Fibroblast of skin of back (primary cell): Measurements from ENCODE around the gene RIMS4. TPM values are rescaled to one million over a fixed set of nuclear protein-coding genes. Genes with fewer than 3 reads are reported as not detected.

Experiments
- DNase-seq: peaks from one replicate; pipeline ENCODE4 v3.0.0-alpha.2; 2013
- polyA plus RNA-seq, 2 experiments: library from polyadenylated mRNA; unstranded; fragments of 120-200 nt; gene quantifications; one replicate each; pipeline ENCODE4 v1.2.1, GENCODE V29; 2013; ENCODE audit not compliant: insufficient read length in 2 of 2

Gene RIMS4
- polyA plus RNA-seq (2013, experiment 1 of 2; ENCODE audit: insufficient read length) = 0.04 TPM
- 0.05 TPM for polyA plus RNA-seq (2013, experiment 2 of 2; ENCODE audit: insufficient read length)

- no peak for DNase-seq
These were observed at the start of gene RIMS4 for GRCh38 chr20:44810391-44811149. Gene RIMS4, minus strand, starts transcription at chr20:44810546. Its CDS starts 275 bp downstream, at chr20:44810271.

GRCh38 chr20:44858606-44859360 is 48.4 kb upstream of the RIMS4 start:
- no peak for DNase-seq

GRCh38 chr20:44856856-44857448 is 46.6 kb upstream of the RIMS4 start:
- DNase-seq = no peak

- no peak for DNase-seq
These were observed 46.1 kb upstream of the RIMS4 start for GRCh38 chr20:44856442-44856841.

- DNase-seq = no peak
These were observed 41.2 kb upstream of the RIMS4 start for GRCh38 chr20:44851545-44851944.

GRCh38 chr20:44850837-44851236 is 40.5 kb upstream of the RIMS4 start:
- DNase-seq = no peak

- DNase-seq = no peak
These were observed 39.9 kb upstream of the RIMS4 start for GRCh38 chr20:44850272-44850671.

- DNase-seq = no peak
These were observed 39.4 kb upstream of the RIMS4 start for GRCh38 chr20:44849703-44850102.

- no peak for DNase-seq
These were observed 38.1 kb upstream of the RIMS4 start for GRCh38 chr20:44848254-44849015.

GRCh38 chr20:44843876-44844275 is 33.5 kb upstream of the RIMS4 start:
- DNase-seq = no peak

- no peak for DNase-seq
These were observed 31.6 kb upstream of the RIMS4 start for GRCh38 chr20:44841955-44842354.

- no peak for DNase-seq
These were observed 30.5 kb upstream of the RIMS4 start for GRCh38 chr20:44840826-44841225.

- no peak for DNase-seq
These were observed 29.1 kb upstream of the RIMS4 start for GRCh38 chr20:44839481-44839880.

- DNase-seq = no peak
These were observed 28.2 kb upstream of the RIMS4 start for GRCh38 chr20:44838521-44838920.

- DNase-seq = no peak
These were observed 27.6 kb upstream of the RIMS4 start for GRCh38 chr20:44837946-44838345.

GRCh38 chr20:44836601-44837120 is 26.3 kb upstream of the RIMS4 start:
- no peak for DNase-seq

GRCh38 chr20:44835661-44836221 is 25.4 kb upstream of the RIMS4 start:
- DNase-seq = no peak

- DNase-seq = no peak
These were observed 24.8 kb upstream of the RIMS4 start for GRCh38 chr20:44835116-44835515.

- no peak for DNase-seq
These were observed 24.3 kb upstream of the RIMS4 start for GRCh38 chr20:44834693-44835092.

- no peak for DNase-seq
These were observed 23.1 kb upstream of the RIMS4 start for GRCh38 chr20:44833437-44833836.

- peak; percentile 33 for DNase-seq
These were observed 22.4 kb upstream of the RIMS4 start for GRCh38 chr20:44832724-44833123.

GRCh38 chr20:44830995-44831394 is 20.6 kb upstream of the RIMS4 start:
- no peak for DNase-seq
